ENCODE measurements around the gene GRB10.
"Not testable (repeated sequence)": the region's sequence is repeated elsewhere in the genome, so short reads cannot be mapped to it uniquely, and the experiment has no call there.

GRB10 gene

DNA sequence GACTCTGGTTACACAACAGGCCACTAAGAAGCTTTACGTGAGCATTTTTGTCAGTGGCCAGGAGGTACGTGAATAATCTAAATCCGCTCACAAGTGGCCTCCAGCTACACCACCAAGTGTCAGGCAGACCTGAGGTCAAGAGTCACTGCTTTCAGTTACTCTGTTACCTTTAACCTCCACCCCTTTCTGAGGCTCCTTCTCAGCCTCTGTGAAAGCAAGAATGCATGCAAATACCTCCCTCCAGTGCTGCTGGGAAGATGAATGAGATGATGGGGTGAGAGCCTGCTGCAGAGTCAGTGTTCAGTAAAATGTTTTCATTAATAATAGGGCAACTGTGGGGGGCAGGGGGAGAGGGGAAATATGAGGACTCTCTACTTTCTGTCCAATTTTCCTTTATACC, 228.7 kb downstream of the GRB10 start:
- TF ChIP-seq, protein P1, sequence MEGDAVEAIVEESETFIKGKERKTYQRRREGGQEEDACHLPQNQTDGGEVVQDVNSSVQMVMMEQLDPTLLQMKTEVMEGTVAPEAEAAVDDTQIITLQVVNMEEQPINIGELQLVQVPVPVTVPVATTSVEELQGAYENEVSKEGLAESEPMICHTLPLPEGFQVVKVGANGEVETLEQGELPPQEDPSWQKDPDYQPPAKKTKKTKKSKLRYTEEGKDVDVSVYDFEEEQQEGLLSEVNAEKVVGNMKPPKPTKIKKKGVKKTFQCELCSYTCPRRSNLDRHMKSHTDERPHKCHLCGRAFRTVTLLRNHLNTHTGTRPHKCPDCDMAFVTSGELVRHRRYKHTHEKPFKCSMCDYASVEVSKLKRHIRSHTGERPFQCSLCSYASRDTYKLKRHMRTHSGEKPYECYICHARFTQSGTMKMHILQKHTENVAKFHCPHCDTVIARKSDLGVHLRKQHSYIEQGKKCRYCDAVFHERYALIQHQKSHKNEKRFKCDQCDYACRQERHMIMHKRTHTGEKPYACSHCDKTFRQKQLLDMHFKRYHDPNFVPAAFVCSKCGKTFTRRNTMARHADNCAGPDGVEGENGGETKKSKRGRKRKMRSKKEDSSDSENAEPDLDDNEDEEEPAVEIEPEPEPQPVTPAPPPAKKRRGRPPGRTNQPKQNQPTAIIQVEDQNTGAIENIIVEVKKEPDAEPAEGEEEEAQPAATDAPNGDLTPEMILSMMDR (IDR thresholded peaks at IDR 0.05; ENCODE audit: unreplicated experiment in 3 of 3), result no peak
- Mint-ChIP-seq H3K9me3 (no peaks in the 10 kb centered on the region), H3K36me3 (ENCODE audit: low read depth) (no peaks in the 10 kb centered on the region), H3K4me1 (peaks cover 20% of the 10 kb centered on the region), H3K27me3 (ENCODE audit: low read depth) (peaks cover 15% of the 10 kb centered on the region), H3K4me3 (no peak overlapping the region), H3K27ac (no peak overlapping the region)

DNA sequence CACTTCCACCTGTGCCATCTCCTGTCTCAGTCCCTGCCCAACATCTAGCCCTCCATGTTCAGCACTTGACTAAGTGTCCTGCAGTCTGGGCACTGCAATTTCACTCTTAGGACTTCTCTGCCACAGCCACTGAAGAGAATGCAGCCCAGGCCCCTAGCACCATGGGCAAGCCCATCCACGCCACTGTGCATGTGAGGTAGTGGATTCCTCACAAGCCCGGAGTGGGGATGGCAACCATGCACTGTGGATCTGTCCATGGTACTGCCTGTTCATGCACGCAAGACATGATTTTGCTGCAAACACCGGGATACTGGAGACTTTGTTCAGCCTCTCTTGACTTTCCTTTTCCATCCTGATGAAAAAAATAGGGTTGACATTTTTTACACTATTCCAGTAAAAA, 229.8 kb downstream of the GRB10 start:
- TF ChIP-seq, protein P1 (IDR thresholded peaks at IDR 0.05; ENCODE audit: unreplicated experiment in 3 of 3), result no peak
- Mint-ChIP-seq H3K27me3 (ENCODE audit: low read depth) (peaks cover 15% of the 10 kb centered on the region), H3K4me1 (peaks cover 14% of the 10 kb centered on the region), H3K36me3 (ENCODE audit: low read depth) (no peaks in the 10 kb centered on the region), H3K4me3 (no peak overlapping the region), H3K27ac (no peak overlapping the region), H3K9me3 (no peaks in the 10 kb centered on the region)

DNA sequence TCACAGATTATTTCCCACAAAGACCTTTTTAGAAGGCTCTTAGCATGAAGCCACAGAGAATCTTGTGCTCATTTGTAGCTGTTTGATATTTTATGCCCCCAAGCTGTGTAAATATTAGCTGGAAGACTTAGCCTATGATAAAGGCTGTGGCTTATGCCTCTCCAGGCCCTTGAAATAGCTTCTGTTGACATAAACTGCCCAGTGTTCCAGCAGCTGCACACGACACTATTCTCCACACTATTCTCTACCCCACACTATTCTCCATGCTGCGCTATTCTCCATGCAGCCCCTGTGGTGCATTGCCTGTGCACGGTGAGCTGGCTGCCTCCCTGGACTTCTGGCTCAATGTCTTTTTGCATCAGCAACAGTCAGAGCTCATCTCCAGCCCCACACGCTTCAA, 230.6 kb downstream of the GRB10 start:
- no peaks in the 10 kb centered on the region for H3K9me3 Mint-ChIP-seq
- H3K4me1 Mint-ChIP-seq, result peaks cover 8% of the 10 kb centered on the region
- H3K27ac Mint-ChIP-seq, result no peak overlapping the region
- peaks cover 15% of the 10 kb centered on the region for H3K27me3 Mint-ChIP-seq (ENCODE audit: low read depth)
- no peak overlapping the region for H3K4me3 Mint-ChIP-seq
- TF ChIP-seq, protein P1 (IDR thresholded peaks at IDR 0.05; ENCODE audit: unreplicated experiment in 3 of 3), result no peak
- H3K36me3 Mint-ChIP-seq (ENCODE audit: low read depth), result no peaks in the 10 kb centered on the region

DNA sequence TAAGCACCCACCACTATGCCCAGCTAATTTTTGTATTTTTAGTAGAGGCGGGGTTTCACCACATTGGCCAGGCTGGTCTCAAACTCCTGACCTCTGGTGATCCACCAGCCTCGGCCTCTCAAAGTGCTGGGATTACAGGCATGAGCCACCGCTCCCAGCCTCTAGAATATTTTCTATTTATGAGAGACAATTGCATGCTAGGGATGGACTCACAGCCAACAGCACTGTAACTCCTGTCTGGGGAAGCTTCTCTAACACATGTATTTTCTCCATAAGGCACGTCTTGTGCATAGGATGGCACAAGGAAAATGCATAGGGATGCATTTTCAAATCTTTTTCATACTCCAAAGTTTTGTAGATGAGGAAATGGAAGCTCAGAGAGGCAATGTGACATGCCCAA, 237.1 kb downstream of the GRB10 start:
- not testable (repeated sequence) for H3K27ac Mint-ChIP-seq; H3K4me3 Mint-ChIP-seq; H3K27me3 Mint-ChIP-seq (ENCODE audit: low read depth); H3K9me3 Mint-ChIP-seq; H3K4me1 Mint-ChIP-seq; H3K36me3 Mint-ChIP-seq (ENCODE audit: low read depth)

DNA sequence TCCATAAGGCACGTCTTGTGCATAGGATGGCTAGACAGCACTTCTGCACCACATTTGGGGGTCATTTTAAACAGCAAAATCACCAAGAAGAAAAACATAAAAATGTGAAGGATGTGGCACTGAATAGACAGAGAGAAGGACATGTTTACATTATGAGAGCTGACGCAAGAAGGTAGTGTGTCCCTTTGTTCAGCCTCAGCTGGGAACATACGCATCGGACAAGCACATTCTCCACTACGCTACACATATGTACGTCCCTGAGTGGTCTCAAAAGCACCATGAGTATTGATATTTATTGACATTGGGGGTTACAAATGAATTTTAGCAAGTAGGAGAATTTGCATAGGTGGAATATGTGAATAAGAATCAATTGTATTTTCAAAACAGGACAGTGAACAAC, 237.7 kb downstream of the GRB10 start:
- H3K4me1 Mint-ChIP-seq, result no peaks in the 10 kb centered on the region
- TF ChIP-seq, protein P1 (IDR thresholded peaks at IDR 0.05; ENCODE audit: unreplicated experiment in 3 of 3), result no peak
- no peak overlapping the region for H3K4me3 Mint-ChIP-seq
- no peaks in the 10 kb centered on the region for H3K27me3 Mint-ChIP-seq (ENCODE audit: low read depth)
- no peaks in the 10 kb centered on the region for H3K36me3 Mint-ChIP-seq (ENCODE audit: low read depth)
- H3K9me3 Mint-ChIP-seq, result no peaks in the 10 kb centered on the region
- H3K27ac Mint-ChIP-seq, result no peak overlapping the region

DNA sequence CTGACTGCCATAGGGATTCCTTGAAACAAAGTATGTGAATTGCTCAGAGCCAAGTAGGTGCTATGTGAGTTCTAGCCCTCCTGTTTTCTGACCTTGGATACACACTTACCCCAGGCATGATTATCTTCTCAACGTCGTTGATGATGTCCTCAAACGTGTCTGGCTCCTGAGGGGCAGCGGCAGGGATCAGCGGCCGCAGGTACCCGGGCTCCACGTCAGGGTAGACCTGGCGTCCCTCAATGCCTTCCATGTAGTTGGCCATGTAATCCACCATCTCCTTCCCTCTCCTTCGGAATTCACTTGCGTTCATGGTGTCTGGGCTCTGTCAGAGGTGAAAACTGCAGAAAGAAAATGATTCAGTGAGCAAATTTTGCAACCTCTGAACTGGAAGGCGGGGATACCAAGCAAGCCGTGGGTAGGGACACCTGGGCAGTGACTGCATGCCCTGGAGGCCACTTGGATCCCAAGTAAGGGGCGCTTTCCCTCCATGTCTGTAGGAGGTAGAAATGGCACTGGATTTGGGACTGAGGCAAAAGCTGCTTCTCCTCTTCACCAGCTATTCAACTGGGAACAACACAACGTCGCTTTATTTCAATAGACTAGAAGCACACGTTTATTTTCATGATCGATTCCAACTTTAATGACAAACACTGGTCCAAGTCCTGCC, 238.8 kb downstream of the GRB10 start:
- Mint-ChIP-seq H3K4me1 (no peaks in the 10 kb centered on the region), H3K4me3 (no peak overlapping the region), H3K27me3 (ENCODE audit: low read depth) (no peaks in the 10 kb centered on the region), H3K27ac (no peak overlapping the region), H3K36me3 (ENCODE audit: low read depth) (no peaks in the 10 kb centered on the region), H3K9me3 (no peaks in the 10 kb centered on the region)
- TF ChIP-seq, protein P1 (IDR thresholded peaks at IDR 0.05; ENCODE audit: unreplicated experiment in 3 of 3), result no peak

Data from nephron (organoid).